ENCODE results near the gene FCF1. TPM values are rescaled to one million over a fixed set of nuclear protein-coding genes. Genes with fewer than 3 reads are reported as not detected.

The FCF1 gene
- total and polyA plus RNA-seq, 2 experiments from 2014 or later, result 30.3 to 58.7 TPM

GRCh38 chr14:74697543-74697942, 15.4 kb upstream of the FCF1 start (continued):
- TF ChIP-seq EZH2phosphoT487 (IDR thresholded peaks at IDR 0.05; ENCODE audit: unreplicated experiment) (no peak), STAT1 (IDR thresholded peaks at IDR 0.05; ENCODE audit: unreplicated experiment) (no peak), ETS1 (IDR thresholded peaks at IDR 0.05) (no peak)

GRCh38 chr14:74697976-74698375, 15.0 kb upstream of the FCF1 start:
- Mint-ChIP-seq H3K4me1 (no peaks in the 10 kb centered on the region), H3K9me3 (peaks cover 24% of the 10 kb centered on the region), H3K4me3 (no peak overlapping the region), H3K27me3 (ENCODE audit: insufficient read depth, low read depth, poor library complexity) (no peaks in the 10 kb centered on the region), H3K36me3 (ENCODE audit: low read depth) (peaks cover 24% of the 10 kb centered on the region), H3K27ac (no peak overlapping the region)
- Histone ChIP-seq H3K36me3 (ENCODE audit: insufficient read depth) (peaks cover 5% of the 10 kb centered on the region; the same call in 1 of the 2 replicates), H3K9me2 (ENCODE audit: insufficient read depth) (no peaks in the 10 kb centered on the region), H3K4me3 (no peak overlapping the region), H3F3A (replicated peaks; ENCODE audit: low read depth) (no peaks in the 10 kb centered on the region), H3K27ac (ENCODE audit: low read depth) (no peak overlapping the region), H4K20me1 (replicated peaks; ENCODE audit: insufficient read depth) (no peaks in the 10 kb centered on the region; the same call in 1 of the 2 replicates), H3K79me2 (replicated peaks; ENCODE audit: insufficient read depth) (peaks cover 78% of the 10 kb centered on the region), H3K4me2 (no peak overlapping the region), H3K27me3 (ENCODE audit: insufficient read depth) (no peaks in the 10 kb centered on the region), H3K4me1 (ENCODE audit: insufficient read depth) (no peaks in the 10 kb centered on the region), H2AFZ (no peak overlapping the region)
- TF ChIP-seq REST (IDR thresholded peaks at IDR 0.05; ENCODE audit: unreplicated experiment) (no peak), EZH2 (IDR thresholded peaks at IDR 0.05; ENCODE audit: low read depth, unreplicated experiment) (no peak), CTCF (conservative IDR thresholded peaks at IDR 0.05; ENCODE audit: low read depth in 2 of 2) (no peak), CREB1 (CRISPR knock-in tag; IDR thresholded peaks at IDR 0.05; ENCODE audit: low read depth) (no peak), NANOG (IDR thresholded peaks at IDR 0.05; ENCODE audit: borderline replicate concordance) (no peak), JUNB (IDR thresholded peaks at IDR 0.05; ENCODE audit: unreplicated experiment) (no peak), EZH2phosphoT487 (IDR thresholded peaks at IDR 0.05; ENCODE audit: unreplicated experiment) (no peak), ZNF331 (CRISPR knock-in tag; IDR thresholded peaks at IDR 0.05; ENCODE audit: low read depth) (no peak), POLR2AphosphoS5 (IDR thresholded peaks at IDR 0.05; ENCODE audit: low read depth) (no peak), STAT1 (IDR thresholded peaks at IDR 0.05; ENCODE audit: unreplicated experiment) (no peak)
- no peak for ATAC-seq
- no peak for DNase-seq (ENCODE audit: low spot score)
